Fibroblast of gingiva (primary cell): ENCODE data around the gene PLXNA1.

Source experiments
- DNase-seq: peaks from one replicate; pipeline ENCODE4 v3.0.0-alpha.2; 2011; ENCODE audit warnings: low read depth

PLXNA1 gene

GRCh38 chr3:126982471-126983175 lies at the start of gene PLXNA1:
Gene PLXNA1 (plus strand): TSS chr3:126983115. CDS start chr3:126988594, 5,479 bp downstream.
- peak; percentile 64 for DNase-seq

GRCh38 chr3:126934031-126934531 lies 48.8 kb upstream of the PLXNA1 start:
- no peak for DNase-seq

- DNase-seq = no peak
These were observed 47.9 kb upstream of the PLXNA1 start for GRCh38 chr3:126934991-126935390.

GRCh38 chr3:126935756-126936509 lies 47.0 kb upstream of the PLXNA1 start:
- no peak for DNase-seq

- DNase-seq = peak; percentile 8
These were observed 46.0 kb upstream of the PLXNA1 start for GRCh38 chr3:126936853-126937425.

- DNase-seq = no peak
These were observed 45.4 kb upstream of the PLXNA1 start for GRCh38 chr3:126937533-126937932.

GRCh38 chr3:126937973-126938372 lies 44.9 kb upstream of the PLXNA1 start:
- no peak for DNase-seq

GRCh38 chr3:126938520-126939337 lies 44.2 kb upstream of the PLXNA1 start:
- DNase-seq = no peak

GRCh38 chr3:126939338-126939718 lies 43.6 kb upstream of the PLXNA1 start:
- no peak for DNase-seq

GRCh38 chr3:126939733-126940132 lies 43.2 kb upstream of the PLXNA1 start:
- no peak for DNase-seq

- no peak for DNase-seq
These were observed 41.1 kb upstream of the PLXNA1 start for GRCh38 chr3:126941721-126942270.

GRCh38 chr3:126944089-126944965 lies 38.6 kb upstream of the PLXNA1 start:
- DNase-seq = no peak

GRCh38 chr3:126945171-126945721 lies 37.7 kb upstream of the PLXNA1 start:
- no peak for DNase-seq

- DNase-seq = no peak
These were observed 37.0 kb upstream of the PLXNA1 start for GRCh38 chr3:126945891-126946290.

- no peak for DNase-seq
These were observed 36.5 kb upstream of the PLXNA1 start for GRCh38 chr3:126946405-126946804.

GRCh38 chr3:126947429-126947828 lies 35.5 kb upstream of the PLXNA1 start:
- no peak for DNase-seq

GRCh38 chr3:126948980-126949535 lies 33.9 kb upstream of the PLXNA1 start:
- DNase-seq = no peak

GRCh38 chr3:126951561-126951960 lies 31.4 kb upstream of the PLXNA1 start:
- DNase-seq = no peak

- no peak for DNase-seq
These were observed 30.5 kb upstream of the PLXNA1 start for GRCh38 chr3:126952261-126952982.
